SH-SY5Y (cell line): ENCODE measurements around the gene LRFN2.

Source experiments
- GATA2 ChIP-seq: IDR thresholded peaks from 2 replicates; pipeline ENCODE4 v1.6.1; 2011; ENCODE audit warnings: mild to moderate bottlenecking, low read depth, low read length
- GATA3 ChIP-seq: IDR thresholded peaks from 2 replicates; pipeline ENCODE4 v1.6.1; 2011; ENCODE audit warnings: low read depth, mild to moderate bottlenecking, low read length, moderate library complexity

Gene LRFN2

DNA sequence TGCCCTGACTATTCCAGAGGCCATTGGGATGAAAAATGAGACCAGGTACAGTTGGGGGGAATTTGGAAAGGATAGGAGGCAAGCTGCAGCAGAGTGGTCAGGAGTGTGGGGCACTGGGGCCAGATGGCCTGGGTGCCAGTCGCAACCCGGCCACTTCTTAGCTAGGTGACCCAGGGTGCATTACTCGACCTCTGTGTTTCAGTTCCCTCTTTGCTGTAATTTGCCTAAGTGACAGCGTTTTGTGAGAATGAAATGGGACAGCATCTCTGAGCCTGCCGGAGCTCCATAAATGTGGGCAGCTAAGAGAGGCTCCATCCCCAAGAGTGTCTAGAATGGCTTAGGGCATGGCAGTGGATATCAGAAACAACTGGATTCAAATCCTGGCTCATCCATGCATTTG, 13.9 kb downstream of the LRFN2 start:
- TF ChIP-seq GATA2 (no peak), GATA3 (no peak)

DNA sequence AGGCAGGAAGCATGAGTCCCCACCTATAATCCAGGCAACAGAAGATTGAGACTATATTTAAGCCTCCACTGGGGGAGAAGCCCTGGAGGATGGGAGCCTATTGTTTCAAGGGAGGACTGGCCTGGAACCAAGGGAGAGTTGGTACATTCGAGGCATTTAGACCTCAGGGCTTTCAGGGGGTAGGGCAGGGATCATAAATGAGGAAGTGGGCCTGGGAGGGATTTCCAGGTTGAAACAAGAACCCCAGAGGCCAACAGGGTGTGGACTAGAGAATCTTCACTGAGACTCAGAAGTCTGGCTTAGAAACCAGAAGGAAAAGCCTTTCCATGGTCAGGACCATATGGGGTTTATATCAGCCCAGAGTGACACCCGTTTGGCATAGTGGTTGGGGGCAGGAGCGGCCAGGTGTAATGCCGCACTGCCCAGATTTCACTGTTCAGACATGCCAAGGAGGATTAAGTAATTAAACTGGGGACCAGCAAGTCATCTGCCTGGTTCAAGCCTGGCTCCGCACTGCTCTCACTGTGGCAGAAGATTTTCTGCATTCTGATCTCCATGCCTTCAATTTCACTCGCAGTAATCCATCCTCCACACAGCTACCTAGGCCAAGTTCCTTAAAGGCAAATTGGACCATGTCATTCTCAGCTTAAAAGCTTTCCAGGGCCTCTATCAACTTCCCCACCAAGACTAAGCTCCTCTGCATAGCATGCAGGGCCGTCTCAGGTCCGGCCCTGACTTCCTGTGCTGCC, 17.8 kb downstream of the LRFN2 start:
- no peak for TF ChIP-seq GATA3
- no peak for TF ChIP-seq GATA2

DNA sequence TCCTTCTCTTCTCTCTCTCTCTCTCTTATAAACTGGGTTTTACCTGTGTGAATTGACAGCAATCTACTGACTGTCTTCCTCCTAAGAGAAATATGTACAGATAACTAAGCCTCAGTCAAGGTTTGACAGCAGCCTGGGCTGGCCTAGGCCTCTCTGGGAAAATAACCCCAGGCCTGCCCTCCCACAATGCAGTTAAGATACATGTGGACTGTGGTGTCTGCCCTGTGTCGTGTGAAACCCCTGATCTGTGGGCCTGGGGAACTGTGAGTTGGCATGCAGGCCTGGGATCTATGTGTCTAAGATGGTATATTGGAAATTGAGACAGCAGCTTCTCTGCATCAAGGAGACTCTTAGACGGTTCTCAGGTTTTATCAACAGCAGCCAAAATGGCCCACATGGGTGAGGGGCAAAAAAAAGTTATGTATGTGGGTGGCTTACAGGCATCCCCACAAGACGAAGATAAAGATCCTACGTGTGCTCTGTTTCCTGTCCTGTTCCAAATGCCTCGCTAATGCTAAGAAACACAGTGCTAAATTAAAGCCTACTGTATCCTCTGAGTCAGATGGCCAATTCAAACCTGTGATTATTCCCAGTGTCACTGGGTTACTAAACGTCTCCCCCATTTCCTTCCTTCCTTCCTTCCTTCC, 19.0 kb downstream of the LRFN2 start:
- TF ChIP-seq GATA2 (peak; percentile 61; the same call in 1 of the 2 replicates), GATA3 (no peak)

DNA sequence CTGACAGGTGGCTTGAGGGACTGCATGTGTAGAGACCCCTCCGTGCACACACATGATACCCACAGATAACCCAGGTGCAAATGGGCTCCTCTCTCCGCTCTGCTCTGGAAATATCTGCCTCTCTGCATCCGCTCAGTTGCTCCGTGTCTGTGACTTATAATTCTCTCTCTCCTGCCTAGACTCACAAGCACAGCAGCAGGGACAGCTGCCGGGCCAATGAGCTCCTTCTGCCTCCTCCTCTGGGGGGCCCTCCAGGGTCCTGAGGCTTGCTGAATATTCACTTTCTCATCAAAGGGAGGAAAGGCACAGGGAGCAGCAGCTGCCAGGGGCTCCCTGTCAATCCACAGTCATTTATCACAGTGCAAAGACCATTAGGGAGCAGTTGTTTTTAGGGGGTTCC, 24.1 kb downstream of the LRFN2 start:
- TF ChIP-seq GATA2, result no peak
- TF ChIP-seq GATA3, result no peak

DNA sequence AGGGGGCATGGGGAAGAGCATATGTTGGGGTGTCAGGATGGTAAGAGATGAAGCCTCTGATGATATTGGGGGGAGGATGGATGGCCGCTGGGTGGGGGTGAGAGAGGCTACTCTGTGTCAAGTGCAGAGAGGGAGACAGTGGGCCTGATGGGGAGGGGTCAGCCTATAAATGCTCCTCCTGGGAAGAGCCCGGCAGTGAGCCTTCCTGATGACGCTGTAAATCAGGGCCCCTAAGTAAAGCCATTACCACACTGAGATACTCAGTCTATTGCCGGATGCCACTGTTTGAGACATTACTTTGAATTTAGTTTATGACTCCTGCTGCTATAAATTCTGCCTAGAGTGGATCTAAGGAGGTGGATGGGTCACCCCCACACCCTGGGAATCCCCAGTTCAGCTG, 28.1 kb downstream of the LRFN2 start:
- TF ChIP-seq GATA2 (no peak), GATA3 (no peak)

DNA sequence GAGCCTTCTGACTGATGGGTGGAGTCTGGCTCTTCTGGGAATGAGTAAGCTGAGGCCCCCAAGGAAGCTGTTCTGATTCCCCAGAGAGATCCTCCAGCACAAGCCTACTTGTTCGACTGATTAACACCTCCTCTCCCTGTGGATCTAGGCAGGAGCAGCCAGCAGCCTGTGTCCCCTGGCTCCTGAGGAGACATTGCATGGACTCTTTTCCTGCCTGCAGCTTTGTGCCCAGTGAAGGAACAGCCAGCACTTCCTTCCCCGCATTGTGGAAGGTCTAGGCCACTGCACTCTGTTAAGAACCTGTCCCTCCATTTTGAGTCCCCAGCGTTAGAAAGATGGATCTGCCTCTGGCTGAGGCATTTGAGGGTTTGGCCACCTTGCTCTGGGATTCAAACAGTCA, 29.1 kb downstream of the LRFN2 start:
- TF ChIP-seq GATA3 (no peak), GATA2 (no peak)

DNA sequence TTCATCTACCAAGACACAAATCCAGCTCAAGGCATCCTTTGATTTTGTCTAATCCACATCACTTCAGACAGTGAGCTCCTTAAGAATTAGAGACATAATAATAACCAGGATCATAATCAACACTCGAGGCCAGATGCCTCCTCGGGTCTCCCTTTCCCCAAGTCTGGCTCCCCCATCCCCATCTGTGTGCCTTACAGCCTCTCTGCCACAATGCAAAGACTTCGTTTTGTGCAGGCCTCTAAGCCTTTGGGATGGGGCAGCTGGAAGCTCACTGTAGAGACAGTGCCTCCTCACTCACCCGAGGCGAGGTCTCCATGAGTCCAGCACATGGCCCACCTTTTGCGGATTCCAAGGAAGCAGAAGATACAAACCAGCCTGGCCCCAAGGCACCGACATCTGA, 30.3 kb downstream of the LRFN2 start:
- TF ChIP-seq GATA3 (no peak), GATA2 (no peak)

DNA sequence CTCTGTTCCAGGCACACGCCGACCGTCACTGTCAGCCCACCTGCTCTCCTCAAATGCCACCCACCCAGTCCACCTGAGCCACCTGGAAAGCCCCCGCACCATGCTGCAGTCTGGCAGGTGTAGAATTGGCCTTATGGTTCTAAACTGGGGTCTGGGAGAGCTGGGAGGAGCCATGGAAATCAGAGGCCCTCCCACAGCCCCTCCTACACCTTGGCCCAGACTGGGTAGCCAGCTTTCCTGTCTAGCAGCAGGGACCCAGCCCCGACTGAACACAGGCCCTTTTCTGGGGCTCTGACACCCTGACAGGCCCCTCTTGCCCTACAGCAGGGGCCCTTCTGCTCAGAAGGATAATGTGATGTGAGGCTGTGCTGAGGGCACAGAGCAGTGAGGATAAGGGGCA, 31.1 kb downstream of the LRFN2 start:
- TF ChIP-seq GATA2 (no peak), GATA3 (no peak)

DNA sequence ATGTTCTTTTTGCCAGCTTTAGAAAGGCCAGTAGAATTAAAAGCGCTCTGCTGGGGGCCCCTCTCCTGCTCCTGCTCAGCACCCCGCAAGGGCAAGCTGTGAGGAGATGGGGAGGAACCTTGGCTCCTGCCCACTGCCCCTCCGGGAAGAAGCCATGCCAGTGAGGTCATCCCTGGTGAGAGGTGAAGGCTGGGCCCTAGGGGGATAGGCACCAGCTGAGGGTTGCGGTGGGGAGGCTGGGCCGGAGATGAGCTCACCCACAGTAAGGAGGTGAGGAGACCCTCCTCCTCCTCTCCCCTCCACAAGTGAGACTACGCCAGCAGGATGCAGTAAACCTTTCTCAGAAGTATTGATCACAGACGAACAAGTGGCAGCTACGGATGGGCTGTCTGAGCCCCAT, 32.1 kb downstream of the LRFN2 start:
- TF ChIP-seq GATA3, result no peak
- no peak for TF ChIP-seq GATA2

DNA sequence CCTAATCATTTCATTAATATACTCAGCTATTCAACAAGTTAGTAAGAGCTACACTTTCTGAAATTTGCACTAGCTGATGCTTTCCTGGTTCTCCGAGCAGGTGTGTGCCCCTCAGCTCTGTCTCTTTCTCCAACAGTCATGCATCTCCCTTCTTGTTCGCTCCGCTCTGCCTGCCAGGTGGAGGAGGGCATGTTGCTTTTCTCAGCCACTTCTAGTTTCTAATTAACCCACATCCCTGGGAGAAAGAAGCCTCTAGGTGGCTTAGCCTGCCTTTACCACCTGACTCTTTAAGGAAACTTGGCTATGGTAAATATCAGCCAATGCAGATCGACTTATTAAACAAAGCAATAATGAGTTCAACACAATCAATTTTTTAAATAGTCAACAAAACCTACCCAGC, 34.2 kb downstream of the LRFN2 start:
- no peak for TF ChIP-seq GATA3
- no peak for TF ChIP-seq GATA2

DNA sequence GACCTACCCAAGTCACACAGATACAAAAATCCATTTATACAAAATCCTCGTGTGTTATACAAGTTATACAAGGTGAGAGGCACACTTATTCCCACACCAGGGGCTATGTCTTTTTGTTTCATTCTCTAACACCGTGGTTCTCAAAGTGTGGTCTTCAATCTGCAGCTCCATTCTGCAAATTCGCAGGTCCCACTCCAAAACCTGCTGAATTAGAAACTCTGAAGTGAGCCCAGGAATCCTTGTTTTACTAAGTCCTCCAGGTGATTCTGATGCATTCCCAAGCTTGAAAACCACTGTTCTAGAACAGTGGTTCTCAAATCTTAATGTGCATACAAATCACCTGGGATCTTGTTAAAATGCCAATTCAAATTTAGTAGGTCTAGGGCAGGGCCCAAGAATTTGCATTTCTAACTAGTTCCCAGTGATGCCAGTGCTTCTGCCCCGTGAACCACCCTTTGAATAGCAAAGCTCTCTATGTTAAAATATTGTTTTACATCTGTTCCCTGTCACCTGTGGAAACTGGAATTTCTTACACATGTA, 35.1 kb downstream of the LRFN2 start:
- no peak for TF ChIP-seq GATA3
- TF ChIP-seq GATA2, result no peak

DNA sequence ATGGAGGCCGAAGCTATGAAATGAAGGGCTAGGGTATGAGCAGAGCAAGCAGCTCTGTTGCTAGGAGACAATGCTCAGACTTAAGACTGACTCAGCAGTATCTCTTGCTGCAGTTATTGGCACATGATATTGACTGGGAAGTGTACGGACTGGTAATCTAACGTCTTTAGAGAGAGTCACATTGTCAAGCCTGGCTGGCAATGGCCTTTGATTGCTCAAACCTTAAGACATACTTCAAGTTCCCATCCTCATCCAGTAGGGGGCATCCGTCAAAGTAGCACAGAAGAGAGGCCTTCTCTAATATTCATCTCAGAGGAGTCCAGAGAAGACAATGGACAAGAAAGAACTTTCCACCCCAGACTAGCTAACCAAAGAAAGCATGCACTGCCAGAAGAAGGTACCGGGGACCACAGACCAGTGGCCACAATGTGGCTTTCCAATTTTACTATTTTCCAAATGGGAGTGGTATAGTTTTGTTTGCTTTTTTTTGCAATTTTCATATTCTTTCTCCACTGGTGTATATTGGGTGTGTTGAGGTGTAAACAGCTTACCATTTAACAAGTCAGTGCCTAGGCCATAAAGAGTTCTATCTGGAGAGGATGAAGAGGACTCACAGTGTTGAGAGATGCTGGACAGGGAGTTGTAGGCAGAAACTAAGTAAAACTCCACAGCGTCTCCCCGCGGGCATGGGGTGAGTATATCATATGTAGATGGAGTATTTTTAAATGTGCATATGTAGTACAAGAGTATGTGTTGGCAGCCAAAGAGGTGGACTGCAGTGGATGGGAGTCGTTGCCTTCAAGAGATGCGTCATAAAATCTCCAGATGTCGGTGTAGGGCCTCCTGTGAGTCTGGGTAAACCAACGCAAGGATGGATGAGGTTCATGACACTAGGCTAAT, 36.7 kb downstream of the LRFN2 start:
- TF ChIP-seq GATA3, result no peak
- no peak for TF ChIP-seq GATA2

DNA sequence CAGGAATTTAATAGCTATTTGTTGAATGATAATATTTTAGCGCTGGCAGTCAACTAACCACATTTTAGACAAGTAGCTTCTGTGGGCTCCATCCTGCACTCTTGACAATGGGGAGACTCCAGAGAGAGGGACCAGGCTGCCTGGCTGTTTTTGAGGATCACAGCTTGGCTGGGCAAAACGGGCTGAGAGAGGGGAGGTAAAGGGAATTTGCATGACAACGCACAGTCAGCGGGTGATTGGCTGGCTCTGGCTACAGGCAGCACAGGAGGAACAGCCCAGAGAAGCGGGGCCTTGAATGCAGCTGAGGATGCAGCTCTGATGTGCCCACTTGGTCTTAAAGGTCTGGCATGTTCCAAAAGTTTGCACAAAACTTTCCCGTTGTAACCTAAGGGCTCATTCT, 41.2 kb downstream of the LRFN2 start:
- TF ChIP-seq GATA2 (no peak), GATA3 (no peak)

DNA sequence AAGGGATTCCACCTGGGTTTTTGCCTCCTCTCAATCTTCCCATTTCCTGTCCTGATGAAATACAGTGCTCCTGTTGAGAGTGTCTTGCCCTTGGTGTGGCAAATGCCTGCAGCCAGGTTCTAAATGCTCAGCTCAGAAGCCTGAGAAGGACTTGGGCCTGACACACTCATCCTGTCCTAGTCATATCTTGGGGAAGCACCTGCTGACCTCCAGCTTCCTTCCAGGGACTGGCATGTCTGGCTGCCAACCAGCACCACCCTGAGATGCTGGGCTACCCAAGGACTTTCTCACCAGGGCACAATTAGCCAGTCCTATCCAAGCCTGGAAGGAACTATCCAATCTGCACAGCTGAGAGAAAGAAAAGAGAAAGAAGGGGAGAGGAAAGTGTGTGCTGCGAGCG, 43.4 kb downstream of the LRFN2 start:
- no peak for TF ChIP-seq GATA3
- no peak for TF ChIP-seq GATA2

DNA sequence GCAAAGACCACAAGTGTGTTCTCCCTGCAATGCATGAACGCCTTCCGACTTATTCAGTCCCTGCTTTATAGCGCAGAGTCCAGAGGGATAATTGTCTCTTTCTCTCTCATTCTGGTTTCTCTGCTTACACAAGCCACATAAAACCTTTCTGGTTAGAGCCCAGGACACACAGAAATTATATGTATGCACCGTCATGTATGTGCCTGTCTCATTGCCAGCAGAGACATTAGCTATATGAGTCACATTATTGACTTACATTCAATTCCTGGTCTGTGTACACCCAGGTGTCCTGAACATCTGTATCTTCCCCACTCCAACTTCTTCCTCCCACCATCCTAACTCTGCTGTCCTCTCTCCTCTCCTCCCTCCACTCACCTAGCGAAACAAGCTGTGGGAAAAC, 44.0 kb downstream of the LRFN2 start:
- TF ChIP-seq GATA2, result no peak
- TF ChIP-seq GATA3, result no peak

DNA sequence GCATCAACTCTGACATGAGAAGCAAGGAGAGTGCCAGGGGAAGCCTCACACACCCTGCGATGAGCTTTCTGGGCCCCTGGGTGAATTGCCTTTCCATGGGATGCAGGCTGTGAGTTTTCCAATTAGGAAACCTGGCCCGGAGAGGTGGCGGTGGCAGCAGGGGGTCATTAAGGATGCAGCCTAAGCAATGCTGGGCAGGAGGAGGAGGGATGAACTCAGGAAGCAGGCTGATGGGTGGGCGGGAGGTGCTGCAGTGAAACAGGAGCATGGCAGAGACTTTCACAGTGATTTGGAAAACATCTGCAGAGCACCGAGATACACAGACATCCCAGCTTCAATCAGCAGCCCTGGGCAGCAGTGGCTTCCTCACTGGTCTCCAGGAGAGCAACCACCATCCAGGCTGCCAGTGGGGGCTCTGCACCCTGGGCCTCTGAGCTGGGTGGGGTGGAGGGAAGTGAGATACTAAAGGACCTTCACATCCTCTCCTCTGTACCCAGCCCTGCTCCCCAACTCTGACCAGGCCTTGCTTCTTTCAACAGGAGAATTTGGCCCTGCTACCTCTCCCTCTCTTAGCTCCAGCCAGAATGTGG, 44.9 kb downstream of the LRFN2 start:
- TF ChIP-seq GATA3 (no peak), GATA2 (no peak)
